HG02763 (cell line): ENCODE results near the gene GRM4.

Experiments
- ATAC-seq: cut with Tn5 transposase; IDR thresholded peaks from one replicate; pipeline ENCODE4 v1.9.1; 2021; ENCODE audit warnings: mild to moderate bottlenecking, moderate library complexity; ENCODE audit not compliant: unreplicated experiment

GRM4 gene

GRCh38 chr6:33983721-33984465 is 162.0 kb downstream of the GRM4 start:
- ATAC-seq: no peak

- no peak for ATAC-seq
Measured at GRCh38 chr6:33983109-33983716, 162.7 kb downstream of the GRM4 start.

DNA sequence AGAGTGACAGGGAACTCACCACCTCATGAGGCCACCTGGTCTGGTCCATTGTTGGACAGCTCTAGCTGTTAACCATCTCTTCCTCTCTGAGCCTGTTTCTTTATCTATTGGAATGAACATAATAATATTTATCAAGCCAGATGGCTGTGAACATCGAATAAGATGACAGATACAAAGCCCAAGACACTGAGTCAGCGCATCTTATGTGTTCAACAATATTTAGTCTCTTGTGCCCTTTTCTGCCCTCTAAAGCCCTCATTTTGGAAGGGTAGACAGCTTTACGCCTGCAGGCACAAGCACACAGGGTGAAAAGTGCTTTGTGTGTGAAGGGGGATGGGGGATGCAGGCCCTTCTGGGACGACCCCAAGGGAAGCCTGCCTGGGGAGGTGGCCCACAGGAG is 164.0 kb downstream of the GRM4 start:
- no peak for ATAC-seq

DNA sequence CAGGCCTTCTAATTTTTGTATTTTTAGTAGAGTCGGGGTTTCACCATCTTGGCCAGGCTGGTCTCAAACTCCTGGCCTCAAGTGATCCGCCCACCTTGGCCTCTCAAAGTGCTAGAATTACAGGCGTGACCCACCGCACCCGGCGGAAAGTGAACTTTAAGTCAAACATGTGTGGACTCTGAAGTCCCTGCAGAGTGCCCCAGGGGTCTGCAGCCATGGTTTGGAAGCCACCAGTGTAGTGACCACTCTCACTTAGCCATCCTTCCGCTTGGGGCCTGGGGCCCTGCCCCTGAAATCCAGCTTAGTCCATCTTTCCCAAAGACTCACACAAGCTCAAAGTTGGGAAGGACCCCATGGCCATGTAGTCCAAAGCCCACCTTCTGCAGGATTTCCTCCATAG is 164.5 kb downstream of the GRM4 start:
- no peak for ATAC-seq

DNA sequence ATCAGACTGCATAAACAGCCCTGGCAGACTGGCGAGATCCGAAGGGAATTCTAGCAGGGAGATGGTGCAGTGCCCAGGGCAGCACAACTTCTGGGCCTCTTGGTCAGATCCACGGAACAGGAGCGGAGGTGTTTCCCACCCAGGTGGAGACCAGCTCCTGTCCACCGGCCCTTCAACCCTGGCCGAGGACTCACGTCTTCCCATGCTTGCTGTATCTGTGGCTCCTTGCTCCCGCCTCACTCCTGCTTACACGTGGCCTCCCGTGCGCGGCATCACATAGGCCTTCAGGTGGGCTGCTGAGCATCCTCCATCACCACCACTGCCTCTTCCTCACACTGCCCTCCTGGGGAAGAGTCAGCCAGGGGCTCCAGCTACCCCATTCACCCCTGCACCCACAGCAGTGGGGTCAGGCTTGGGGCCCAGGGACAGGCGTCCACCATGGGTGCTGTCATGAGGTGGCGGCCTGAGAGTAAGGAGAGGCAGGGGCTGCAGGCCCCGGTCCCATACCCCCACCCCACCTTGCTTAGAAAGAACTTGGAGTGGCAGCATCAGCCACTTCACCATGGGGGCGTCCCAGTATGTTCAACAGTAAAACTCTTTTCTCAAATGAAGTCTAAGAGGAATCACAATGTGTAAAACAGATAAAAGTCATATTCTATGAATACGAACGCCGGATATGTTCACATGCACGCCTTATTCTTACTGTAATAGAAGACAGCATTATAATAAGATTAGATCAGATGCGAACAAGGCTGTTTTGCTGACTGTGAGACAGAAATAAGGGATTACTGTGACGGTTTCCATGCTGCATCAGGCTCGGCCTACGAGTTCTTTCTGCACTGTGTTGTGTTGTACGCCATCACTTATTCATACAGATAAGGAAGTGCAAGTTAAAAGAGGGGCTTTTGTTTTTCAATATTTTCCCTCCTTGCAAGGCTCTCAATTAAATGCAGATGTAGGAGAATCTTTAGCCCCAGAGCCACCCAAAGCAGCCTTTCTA is 165.4 kb downstream of the GRM4 start:
- no peak for ATAC-seq

GRCh38 chr6:33979750-33980149 is 166.1 kb downstream of the GRM4 start:
- ATAC-seq: no peak

GRCh38 chr6:33978412-33979150 is 167.3 kb downstream of the GRM4 start:
- no peak for ATAC-seq

- no peak for ATAC-seq
Measured at GRCh38 chr6:33977606-33978411, 168.1 kb downstream of the GRM4 start.

DNA sequence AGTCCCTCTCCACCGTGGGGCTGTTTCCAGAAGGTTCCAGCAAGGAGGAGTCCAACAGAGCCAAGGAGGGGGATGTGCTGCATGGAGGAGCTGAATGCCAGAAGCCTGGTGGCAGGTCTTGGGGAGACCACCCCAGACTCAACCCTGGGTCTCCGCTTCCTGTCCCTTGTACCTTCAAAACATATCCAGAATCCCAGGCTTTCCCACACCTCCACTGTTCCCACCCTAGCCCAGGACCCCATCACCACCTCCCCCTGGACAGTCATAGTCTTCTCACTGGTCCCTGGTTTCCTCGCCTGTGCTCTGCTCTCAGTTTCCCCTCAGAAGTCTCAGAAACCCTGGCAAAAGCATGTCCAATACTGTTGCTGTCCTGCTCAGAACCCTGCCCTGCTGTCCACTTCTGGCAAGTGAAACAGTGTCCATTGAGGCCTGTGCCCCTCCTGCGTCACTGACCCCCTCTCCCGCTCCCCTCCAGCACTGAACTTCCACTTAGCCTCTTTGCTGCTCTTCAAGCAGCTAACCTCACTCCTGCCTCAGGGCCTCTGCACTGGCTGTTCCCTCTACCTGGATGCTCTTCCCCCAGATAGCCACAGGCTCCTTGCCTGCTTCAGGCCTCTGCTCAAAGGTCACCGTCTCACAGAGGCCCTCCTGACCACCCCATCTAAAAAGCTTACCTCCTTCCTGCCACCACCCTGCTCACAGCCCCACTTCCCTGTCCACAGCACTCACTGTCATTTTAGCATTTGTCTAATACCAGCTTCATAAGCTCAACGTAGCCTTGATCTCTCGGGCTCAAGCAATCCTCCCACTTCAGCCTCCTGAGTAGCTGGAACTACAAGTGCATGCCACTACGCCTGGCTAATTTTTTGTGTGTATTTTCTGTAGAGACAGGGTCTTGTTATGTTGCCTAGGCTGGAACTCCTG is 169.2 kb downstream of the GRM4 start:
- no peak for ATAC-seq

- ATAC-seq: no peak
Measured at GRCh38 chr6:33975661-33976436, 170.0 kb downstream of the GRM4 start.

- no peak for ATAC-seq
Measured at GRCh38 chr6:33974471-33974870, 171.4 kb downstream of the GRM4 start.

DNA sequence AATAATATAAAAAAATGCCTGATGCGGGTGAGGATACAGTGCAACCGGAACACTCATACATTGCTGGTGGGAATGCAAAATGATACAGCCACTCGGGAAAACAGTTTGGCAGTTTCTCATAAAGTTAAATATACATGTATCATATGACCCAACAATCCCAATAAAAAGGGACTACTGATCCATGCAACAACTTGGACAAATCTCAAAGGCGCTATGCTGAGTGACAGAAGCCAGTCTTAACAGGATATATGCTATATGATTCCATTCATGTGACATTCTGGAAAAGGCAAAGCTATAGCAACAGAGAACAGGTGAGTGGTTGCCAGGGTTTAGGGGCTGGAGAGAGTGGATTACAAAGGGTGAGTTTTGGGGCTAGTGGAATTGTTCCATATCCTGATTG is 171.9 kb downstream of the GRM4 start:
- ATAC-seq: no peak

- ATAC-seq: no peak
Measured at GRCh38 chr6:33971580-33971979, 174.3 kb downstream of the GRM4 start.
